IMR-90 (cell line): Measurements from ENCODE around the gene SCRN2. TPM values are rescaled to one million over a fixed set of nuclear protein-coding genes. Genes with fewer than 3 reads are reported as not detected.

ENCODE experiments used
- ATAC-seq: fragments of 200-7000 bp; cut with Tn5 transposase; 2 replicates; pipeline ENCODE4 v1.9.1; 2020; ENCODE audit warnings: low read depth, mild to moderate bottlenecking, moderate library complexity
- BruUV-seq: library from RNA; stranded (reverse); fragments of 400-500 nt; replicated peaks from 2 replicates; lab custom pipeline; 2021; lab: Mats Ljungman, UMichigan
- CTCF ChIA-PET: fragments of 300-600 bp; formaldehyde crosslinking; extraction: SDS; loops from one replicate; lab custom pipeline; 2021; ENCODE audit warnings: antibody characterized with exemption; lab: Yijun Ruan, JAX
- POLR2A ChIA-PET: fragments of 300-600 bp; sonication (Branson Sonifier 250); formaldehyde crosslinking; loops from one replicate; lab custom pipeline; 2022; ENCODE audit warnings: antibody characterized with exemption; ENCODE audit not compliant: unreplicated experiment; lab: Charles Lee
- DNase-seq: peaks from one replicate; pipeline ENCODE4 v3.0.0; 2013
- H2AFZ ChIP-seq: replicated peaks from 2 replicates; pipeline ENCODE3; 2013; ENCODE audit warnings: low read length, mild to moderate bottlenecking; ENCODE audit not compliant: poor library complexity
- H2AK5ac ChIP-seq: 2 replicates; pipeline ENCODE4 v1.6.1; 2013; ENCODE audit warnings: low read depth, low read length, inconsistent platforms
- H2AK9ac ChIP-seq: replicated peaks from 2 replicates; pipeline ENCODE3; 2013; ENCODE audit warnings: mild to moderate bottlenecking, low read depth, low read length, moderate library complexity; ENCODE audit not compliant: poor library complexity
- H2BK120ac ChIP-seq: 2 replicates; pipeline ENCODE4 v1.6.1; 2013; ENCODE audit warnings: low read depth, low read length, inconsistent platforms
- H2BK15ac ChIP-seq: 3 replicates; pipeline ENCODE4 v1.6.1; 2013; ENCODE audit warnings: low read depth, low read length, inconsistent platforms
- H2BK20ac ChIP-seq: 2 replicates; pipeline ENCODE4 v1.6.1; 2013; ENCODE audit warnings: low read depth, mild to moderate bottlenecking, inconsistent platforms, low read length, moderate library complexity
- H2BK5ac ChIP-seq: 2 replicates; pipeline ENCODE4 v1.6.1; 2013; ENCODE audit warnings: mild to moderate bottlenecking, low read depth, low read length, inconsistent platforms; ENCODE audit not compliant: poor library complexity, severe bottlenecking
- H3K14ac ChIP-seq: replicated peaks from 2 replicates; pipeline ENCODE4 v1.6.1; 2013; ENCODE audit warnings: low read depth, low read length, inconsistent platforms
- H3K18ac ChIP-seq: 2 replicates; pipeline ENCODE4 v1.6.1; 2013; ENCODE audit warnings: low read depth, low read length, control low read depth
- H3K23ac ChIP-seq: 2 replicates; pipeline ENCODE4 v1.6.1; 2013; ENCODE audit warnings: low read depth, low read length, inconsistent platforms
- H3K27ac ChIP-seq: 2 replicates; pipeline ENCODE4 v1.5.1; 2013; ENCODE audit warnings: mild to moderate bottlenecking, control low read depth, low read length; ENCODE audit not compliant: insufficient read depth
- H3K27me3 ChIP-seq: 2 replicates; pipeline ENCODE4 v1.6.1; 2013; ENCODE audit warnings: low read length; ENCODE audit not compliant: control insufficient read depth, insufficient read depth
- H3K36me3 ChIP-seq: 2 replicates; pipeline ENCODE4 v1.6.1; 2013; ENCODE audit warnings: low read length, mixed read lengths; ENCODE audit not compliant: control insufficient read depth, insufficient read depth
- H3K4ac ChIP-seq: 2 replicates; pipeline ENCODE4 v1.6.1; 2013; ENCODE audit warnings: low read depth, low read length, inconsistent platforms
- H3K4me1 ChIP-seq: 2 replicates; pipeline ENCODE4 v1.6.1; 2013; ENCODE audit warnings: low read length, mixed read lengths; ENCODE audit not compliant: control insufficient read depth, insufficient read depth
- H3K4me2 ChIP-seq: 2 replicates; pipeline ENCODE4 v1.6.1; 2013; ENCODE audit warnings: low read depth, mild to moderate bottlenecking, control low read depth, low read length, moderate library complexity
- H3K4me3 ChIP-seq: 2 replicates; pipeline ENCODE4 v1.5.1; 2013; ENCODE audit warnings: low read depth, mild to moderate bottlenecking, control low read depth, low read length, moderate library complexity; ENCODE audit not compliant: insufficient read depth
- H3K56ac ChIP-seq: 2 replicates; pipeline ENCODE4 v1.6.1; 2013; ENCODE audit warnings: low read length, inconsistent platforms; ENCODE audit not compliant: insufficient read depth; ENCODE audit errors: extremely low read depth
- H3K79me1 ChIP-seq, 2 experiments: 2 replicates each; pipeline ENCODE4 v1.6.1; 2013; ENCODE audit warnings: low read length in 2 of 2, inconsistent platforms in 1 of 2, low read depth in 1 of 2
- H3K9ac ChIP-seq: 2 replicates; pipeline ENCODE4 v1.6.1; 2013; ENCODE audit warnings: low read depth, low read length, control low read depth
- H3K9me1 ChIP-seq: 2 replicates; pipeline ENCODE4 v1.6.1; 2013; ENCODE audit warnings: low read length, inconsistent platforms; ENCODE audit not compliant: insufficient read depth
- H3K9me3 ChIP-seq: 2 replicates; pipeline ENCODE4 v1.6.1; 2013; ENCODE audit warnings: low read length; ENCODE audit not compliant: control insufficient read depth, insufficient read depth
- H4K20me1 ChIP-seq: 2 replicates; pipeline ENCODE4 v1.6.1; 2013; ENCODE audit warnings: low read length, inconsistent platforms; ENCODE audit not compliant: insufficient read depth
- H4K5ac ChIP-seq: 2 replicates; pipeline ENCODE4 v1.6.1; 2013; ENCODE audit warnings: mild to moderate bottlenecking, low read depth, low read length, control low read depth
- H4K8ac ChIP-seq, 2 experiments: 2 replicates each; pipeline ENCODE4 v1.6.1; 2013; ENCODE audit warnings: low read depth in 2 of 2, low read length in 2 of 2, control low read depth in 1 of 2, inconsistent platforms in 1 of 2
- H4K91ac ChIP-seq: 2 replicates; pipeline ENCODE4 v1.6.1; 2013; ENCODE audit warnings: low read depth, low read length, inconsistent platforms; ENCODE audit not compliant: insufficient read depth
- BHLHE40 ChIP-seq: fragments of 150-350 bp; IDR thresholded peaks from 2 replicates; pipeline ENCODE4 v1.6.1; 2016; ENCODE audit warnings: mild to moderate bottlenecking, low read depth, low read length
- CEBPB ChIP-seq: IDR thresholded peaks from 2 replicates; pipeline ENCODE4 v1.6.1; 2012; ENCODE audit warnings: low read depth, low read length, improper control_type of control experiment
- CHD1 ChIP-seq: IDR thresholded peaks from 2 replicates; pipeline ENCODE4 v1.6.1; 2012; ENCODE audit warnings: low read depth, low read length, improper control_type of control experiment
- FOS ChIP-seq: fragments of 150-350 bp; IDR thresholded peaks from 2 replicates; pipeline ENCODE4 v1.6.1; 2016; ENCODE audit warnings: low read depth, low read length
- MAFK ChIP-seq: IDR thresholded peaks from 2 replicates; pipeline ENCODE4 v1.6.1; 2012; ENCODE audit warnings: low read depth, low read length, improper control_type of control experiment
- MAZ ChIP-seq: IDR thresholded peaks from 2 replicates; pipeline ENCODE4 v1.6.1; 2012; ENCODE audit warnings: low read depth, mild to moderate bottlenecking, low read length, improper control_type of control experiment, moderate library complexity, borderline replicate concordance
- MXI1 ChIP-seq: IDR thresholded peaks from 2 replicates; pipeline ENCODE4 v1.6.1; 2012; ENCODE audit warnings: low read depth, mild to moderate bottlenecking, low read length, moderate library complexity, borderline replicate concordance
- NFE2L2 ChIP-seq: fragments of 150-350 bp; IDR thresholded peaks from 2 replicates; pipeline ENCODE4 v1.6.1; 2016; ENCODE audit warnings: low read depth, mild to moderate bottlenecking, low read length
- POLR2A ChIP-seq: IDR thresholded peaks from 2 replicates; pipeline ENCODE4 v1.6.1; 2012; ENCODE audit warnings: mild to moderate bottlenecking, low read depth, low read length
- RAD21 ChIP-seq: IDR thresholded peaks from 2 replicates; pipeline ENCODE4 v1.6.1; 2012; ENCODE audit warnings: low read length, improper control_type of control experiment
- RCOR1 ChIP-seq: IDR thresholded peaks from 2 replicates; pipeline ENCODE4 v1.6.1; 2012; ENCODE audit warnings: mild to moderate bottlenecking, low read length, improper control_type of control experiment; ENCODE audit not compliant: insufficient replicate concordance
- RFX5 ChIP-seq: IDR thresholded peaks from 2 replicates; pipeline ENCODE4 v1.8.0; 2012; ENCODE audit warnings: low read depth, mild to moderate bottlenecking, low read length, moderate library complexity
- SMC3 ChIP-seq: fragments of 150-350 bp; IDR thresholded peaks from 2 replicates; pipeline ENCODE4 v1.6.1; 2016; ENCODE audit warnings: low read depth, mild to moderate bottlenecking, antibody characterized with exemption, low read length, moderate library complexity
- WGBS, 2 experiments: methylation state at CpG; one replicate each; pipeline versions ENCODE4 v1.1.5 to v1.1.7; 2013; ENCODE audit warnings: missing lambda C conversion rate in 2 of 2; ENCODE audit not compliant: insufficient read length in 1 of 2; ENCODE audit errors: extremely low coverage in 2 of 2; 5-methylcytosine and 5-hydroxymethylcytosine counted together
- dilution Hi-C: fragments of 300-500 bp; cut with HindIII; formaldehyde crosslinking; loops from one replicate; pipeline ENCODE4 v1.14.3; 2018; ENCODE audit warnings: low sequenced_read_pairs; ENCODE audit not compliant: unreplicated experiment
- in situ Hi-C: fragments of 300-500 bp; cut with MboI; formaldehyde crosslinking; loops from 3 replicates; pipeline ENCODE4 v1.14.3; 2019; ENCODE audit warnings: low sequenced_read_pairs, inconsistent platforms, mixed read lengths
- intact Hi-C: fragments of 100-400 bp; cut with micrococcal nuclease; formaldehyde crosslinking; loops from 2 replicates; pipeline ENCODE4 v1.10.0; 2022
- polyA plus RNA-seq, 3 experiments: library from polyadenylated mRNA; depleted of rRNA; stranded (reverse); fragments of >200 nt; gene quantifications; 2 replicates each; pipeline ENCODE4 v1.2.3, GENCODE V29; 2012; ENCODE audit warnings: low replicate concordance in 1 of 3
- total RNA-seq: library from RNA; depleted of rRNA; stranded (reverse); fragments of >200 nt; gene quantifications from 2 replicates; pipeline ENCODE4 v1.2.3, GENCODE V29; 2012
- TF ChIP-seq, protein P1 (sequence below): fragments of 150-350 bp; IDR thresholded peaks from 2 replicates; pipeline ENCODE4 v1.6.1; 2016; ENCODE audit warnings: low read depth, mild to moderate bottlenecking, low read length, moderate library complexity, borderline replicate concordance
- TF ChIP-seq, protein P2 (sequence below): conservative IDR thresholded peaks from 2 replicates; pipeline ENCODE4 v1.5.1; 2012; ENCODE audit warnings: mild to moderate bottlenecking, low read depth, low read length, improper control_type of control experiment
- TF ChIP-seq, protein P3 (sequence below): fragments of 150-350 bp; IDR thresholded peaks from 2 replicates; pipeline ENCODE4 v1.6.1; 2017; ENCODE audit warnings: mild to moderate bottlenecking, antibody characterized with exemption, low read length, low read depth

Gene SCRN2
- total and polyA plus RNA-seq, 2 of the 4 experiments (the other 2 are of a cell fraction), result 17.2 to 31.0 TPM

DNA sequence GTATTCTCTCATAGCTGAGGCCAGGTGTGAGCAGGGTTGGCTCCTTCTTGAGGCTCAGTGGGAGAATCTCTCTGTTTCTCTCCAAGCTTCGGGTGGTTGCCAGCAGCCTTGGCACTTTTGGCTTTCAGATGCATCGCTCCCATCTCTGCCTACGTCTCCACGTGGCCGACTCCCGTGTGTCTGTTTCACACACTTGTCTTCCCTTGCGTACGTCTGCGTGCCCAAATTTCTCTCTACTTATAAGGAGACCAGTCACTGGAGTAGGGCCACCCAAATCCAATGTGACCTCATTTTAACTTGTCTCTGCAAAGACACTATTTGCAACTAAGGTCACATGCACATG lies 34.2 kb downstream of the SCRN2 start:
- TF ChIP-seq FOS (no peak), RFX5 (no peak), CEBPB (no peak), MXI1 (no peak), MAFK (no peak), POLR2A (no peak), SMC3 (no peak), RCOR1 (no peak), RAD21 (no peak), NFE2L2 (no peak), MAZ (no peak), CHD1 (no peak), BHLHE40 (no peak)
- TF ChIP-seq, protein P1, sequence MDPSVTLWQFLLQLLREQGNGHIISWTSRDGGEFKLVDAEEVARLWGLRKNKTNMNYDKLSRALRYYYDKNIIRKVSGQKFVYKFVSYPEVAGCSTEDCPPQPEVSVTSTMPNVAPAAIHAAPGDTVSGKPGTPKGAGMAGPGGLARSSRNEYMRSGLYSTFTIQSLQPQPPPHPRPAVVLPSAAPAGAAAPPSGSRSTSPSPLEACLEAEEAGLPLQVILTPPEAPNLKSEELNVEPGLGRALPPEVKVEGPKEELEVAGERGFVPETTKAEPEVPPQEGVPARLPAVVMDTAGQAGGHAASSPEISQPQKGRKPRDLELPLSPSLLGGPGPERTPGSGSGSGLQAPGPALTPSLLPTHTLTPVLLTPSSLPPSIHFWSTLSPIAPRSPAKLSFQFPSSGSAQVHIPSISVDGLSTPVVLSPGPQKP, result no peak
- TF ChIP-seq, protein P2, sequence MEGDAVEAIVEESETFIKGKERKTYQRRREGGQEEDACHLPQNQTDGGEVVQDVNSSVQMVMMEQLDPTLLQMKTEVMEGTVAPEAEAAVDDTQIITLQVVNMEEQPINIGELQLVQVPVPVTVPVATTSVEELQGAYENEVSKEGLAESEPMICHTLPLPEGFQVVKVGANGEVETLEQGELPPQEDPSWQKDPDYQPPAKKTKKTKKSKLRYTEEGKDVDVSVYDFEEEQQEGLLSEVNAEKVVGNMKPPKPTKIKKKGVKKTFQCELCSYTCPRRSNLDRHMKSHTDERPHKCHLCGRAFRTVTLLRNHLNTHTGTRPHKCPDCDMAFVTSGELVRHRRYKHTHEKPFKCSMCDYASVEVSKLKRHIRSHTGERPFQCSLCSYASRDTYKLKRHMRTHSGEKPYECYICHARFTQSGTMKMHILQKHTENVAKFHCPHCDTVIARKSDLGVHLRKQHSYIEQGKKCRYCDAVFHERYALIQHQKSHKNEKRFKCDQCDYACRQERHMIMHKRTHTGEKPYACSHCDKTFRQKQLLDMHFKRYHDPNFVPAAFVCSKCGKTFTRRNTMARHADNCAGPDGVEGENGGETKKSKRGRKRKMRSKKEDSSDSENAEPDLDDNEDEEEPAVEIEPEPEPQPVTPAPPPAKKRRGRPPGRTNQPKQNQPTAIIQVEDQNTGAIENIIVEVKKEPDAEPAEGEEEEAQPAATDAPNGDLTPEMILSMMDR, result no peak
- TF ChIP-seq, protein P3, sequence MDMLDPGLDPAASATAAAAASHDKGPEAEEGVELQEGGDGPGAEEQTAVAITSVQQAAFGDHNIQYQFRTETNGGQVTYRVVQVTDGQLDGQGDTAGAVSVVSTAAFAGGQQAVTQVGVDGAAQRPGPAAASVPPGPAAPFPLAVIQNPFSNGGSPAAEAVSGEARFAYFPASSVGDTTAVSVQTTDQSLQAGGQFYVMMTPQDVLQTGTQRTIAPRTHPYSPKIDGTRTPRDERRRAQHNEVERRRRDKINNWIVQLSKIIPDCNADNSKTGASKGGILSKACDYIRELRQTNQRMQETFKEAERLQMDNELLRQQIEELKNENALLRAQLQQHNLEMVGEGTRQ, result no peak
- POLR2A ChIA-PET, result no interaction called here
- H4K5ac ChIP-seq, result no peak overlapping the region
- ATAC-seq, result no peak
- no peak overlapping the region for H2BK5ac ChIP-seq
- H3K27me3 ChIP-seq, result peaks cover 22% of the 10 kb centered on the region
- no peak for DNase-seq
- intact Hi-C loops (no loop called here), in situ Hi-C loops (no loop called here), dilution Hi-C loops (no loop called here)
- peaks cover 30% of the 10 kb centered on the region for H3K36me3 ChIP-seq
- no peak overlapping the region for H2AK9ac ChIP-seq
- no peak overlapping the region for H3K23ac ChIP-seq
- no peaks in the 10 kb centered on the region for H3K9me3 ChIP-seq
- H2AFZ ChIP-seq, result no peak overlapping the region
- no TSS peak for BruUV-seq
- no peak overlapping the region for H2AK5ac ChIP-seq
- no peak overlapping the region for H3K4ac ChIP-seq
- no peak overlapping the region for H2BK15ac ChIP-seq
- no peak overlapping the region for H4K8ac ChIP-seq
- H3K4me2 ChIP-seq, result no peak overlapping the region
- no peak overlapping the region for H2BK20ac ChIP-seq
- peaks cover 3% of the 10 kb centered on the region; the same call in 1 of the 2 replicates for H3K4me1 ChIP-seq
- H3K18ac ChIP-seq, result no peak overlapping the region
- no peak overlapping the region for H3K56ac ChIP-seq
- H2BK120ac ChIP-seq, result no peak overlapping the region
- no peak overlapping the region for H3K14ac ChIP-seq
- CTCF ChIA-PET, result no interaction called here
- H3K4me3 ChIP-seq, result no peak overlapping the region
- 0 out of 2 replicates have a peak, but pooled peaks cover 2% of the 10 kb centered on the region for H3K9me1 ChIP-seq
- no peak overlapping the region for H3K9ac ChIP-seq
- H4K20me1 ChIP-seq, result peaks cover 29% of the 10 kb centered on the region
- no peak overlapping the region for H4K91ac ChIP-seq
- H3K79me1 ChIP-seq, result no peaks in the 10 kb centered on the region
- H3K27ac ChIP-seq, result no peak overlapping the region
- 96% methylated on average over 5 of the region's 9 CpGs; no CpG with 5 or more reads in 1 of the 2 experiments for WGBS, 2 experiments
